Lower leg skin (tissue), 4 donors: Measurements from ENCODE around the gene SLC25A11. TPM values are rescaled to one million over a fixed set of nuclear protein-coding genes. Genes with fewer than 3 reads are reported as not detected.
A peak's percentile ranks its signal among the peaks of the same experiment; 100 is the strongest.
"Not testable (repeated sequence)": the region's sequence is repeated elsewhere in the genome, so short reads cannot be mapped to it uniquely, and the experiment has no call there.

Experiments used
- DNase-seq, 2 donors: peaks; one replicate each; pipeline ENCODE4 v3.0.0-alpha.2; 2019; ENCODE audit warnings: low spot score in 2 of 2
- H3K4me3 ChIP-seq: fragments of 200-600 bp; sonication (generic); 2 replicates; pipeline ENCODE4 v1.5.1; 2017; ENCODE audit warnings: mild to moderate bottlenecking, low read depth; ENCODE audit not compliant: poor library complexity, severe bottlenecking
- CTCF ChIP-seq, 3 donors: fragments of 450-650 bp; IDR thresholded peaks; one replicate each; pipeline ENCODE4 v1.5.1; 2016; ENCODE audit warnings: antibody characterized with exemption in 3 of 3, mild to moderate bottlenecking in 3 of 3, moderate library complexity in 2 of 3
- POLR2A ChIP-seq, 2 donors: fragments of 450-650 bp; IDR thresholded peaks; one replicate each; pipeline ENCODE4 v1.6.1; 2016 to 2017; ENCODE audit warnings: antibody characterized with exemption in 2 of 2, mild to moderate bottlenecking in 1 of 2, moderate library complexity in 1 of 2
- WGBS, 2 donors: methylation state at CpG; one replicate each; pipeline ENCODE4 v1.1.5; 2018; 5-methylcytosine and 5-hydroxymethylcytosine counted together
- intact Hi-C: fragments of 100-400 bp; cut with DNase I; formaldehyde crosslinking; loops from one replicate; pipeline ENCODE4 v1.15.0; 2023; ENCODE audit warnings: low total_unique reads
- total RNA-seq, 4 donors: library from RNA; depleted of rRNA; stranded (reverse); fragments of >200 nt; gene quantifications; one replicate each; pipeline ENCODE4 v1.1.0, GENCODE V29; 2016

Gene SLC25A11
- total RNA-seq, 4 donors from 2014 or later: 35.5 to 87.7 (median 59.2) TPM

DNA sequence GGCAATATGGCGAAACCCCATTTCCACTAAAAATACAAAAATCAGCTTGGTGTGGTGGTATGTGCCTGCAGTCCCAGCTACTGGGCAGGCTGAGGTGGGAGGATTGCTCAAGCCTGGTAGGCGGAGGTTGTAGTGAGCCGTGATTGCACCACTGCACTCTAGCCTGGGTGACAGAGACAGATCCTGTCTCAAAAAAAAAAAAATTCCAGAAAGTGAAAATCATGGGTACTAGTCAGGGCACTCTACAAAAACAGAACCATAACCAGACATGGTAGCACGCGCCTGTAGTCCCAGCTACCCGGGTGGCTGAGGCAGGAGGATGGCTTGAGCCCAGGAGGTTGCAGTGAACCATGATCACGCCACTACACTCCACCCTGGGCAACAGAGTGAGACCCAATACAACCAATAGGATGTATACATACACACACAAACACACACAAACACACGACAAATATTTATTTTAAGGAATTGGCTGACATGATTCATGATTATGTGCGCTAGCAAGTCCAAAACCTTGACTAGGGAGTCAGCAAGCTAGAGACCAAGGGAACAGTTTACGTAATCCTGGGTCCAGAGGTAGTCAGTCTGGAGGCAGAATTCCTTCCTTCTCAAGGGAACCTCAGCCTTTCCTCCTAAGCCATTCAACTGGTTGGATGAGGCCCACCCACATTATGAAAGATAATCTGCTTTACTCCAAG is 19.3 kb downstream of the SLC25A11 start:
- 69 to 79% methylated on average over 10 of the region's 10 CpGs for WGBS, 2 donors
- TF ChIP-seq CTCF (IDR thresholded peaks at IDR 0.05) (no peak), POLR2A (IDR thresholded peaks at IDR 0.05) (no peak)
- H3K4me3 ChIP-seq: no peak overlapping the region
- DNase-seq: no peak
- intact Hi-C loops: no loop called here

GRCh38 chr17:4919511-4920047 is 20.3 kb downstream of the SLC25A11 start:
- no peak for DNase-seq
- WGBS, 2 donors: 60 to 62% methylated on average over 8 of the region's 8 CpGs
- H3K4me3 ChIP-seq: no peak overlapping the region
- intact Hi-C loops: no loop called here
- no peak for TF ChIP-seq CTCF (IDR thresholded peaks at IDR 0.05)
- no peak for TF ChIP-seq POLR2A (IDR thresholded peaks at IDR 0.05)

GRCh38 chr17:4914551-4914950 is 25.3 kb downstream of the SLC25A11 start:
- 93% methylated on average over 4 of the region's 4 CpGs for WGBS, 2 donors
- DNase-seq, H3K4me3 ChIP-seq, intact Hi-C loops: not testable (repeated sequence)

- TF ChIP-seq POLR2A (IDR thresholded peaks at IDR 0.05): no peak
- no peak for TF ChIP-seq CTCF (IDR thresholded peaks at IDR 0.05)
- no peak for DNase-seq
- intact Hi-C loops: no loop called here
- no peak overlapping the region for H3K4me3 ChIP-seq
- WGBS, 2 donors: 72 to 86% methylated on average over 1 of the region's 1 CpG
These were observed 25.9 kb downstream of the SLC25A11 start for GRCh38 chr17:4913994-4914393.

GRCh38 chr17:4908711-4909496 is 30.9 kb downstream of the SLC25A11 start:
- no peak overlapping the region for H3K4me3 ChIP-seq
- WGBS, 2 donors: 11 to 13% methylated on average over 12 to 19 of the region's 20 CpGs
- peak in 1 of 3 donors; percentile 32 for TF ChIP-seq CTCF (IDR thresholded peaks at IDR 0.05)
- TF ChIP-seq POLR2A (IDR thresholded peaks at IDR 0.05): no peak
- intact Hi-C loops: loop anchor here (5.0 kb wide), 1 partner anchor 88 kb away; the partner anchor contains the start of genes INCA1 and KIF1C
- DNase-seq: peak; percentile 92 to 97

DNA sequence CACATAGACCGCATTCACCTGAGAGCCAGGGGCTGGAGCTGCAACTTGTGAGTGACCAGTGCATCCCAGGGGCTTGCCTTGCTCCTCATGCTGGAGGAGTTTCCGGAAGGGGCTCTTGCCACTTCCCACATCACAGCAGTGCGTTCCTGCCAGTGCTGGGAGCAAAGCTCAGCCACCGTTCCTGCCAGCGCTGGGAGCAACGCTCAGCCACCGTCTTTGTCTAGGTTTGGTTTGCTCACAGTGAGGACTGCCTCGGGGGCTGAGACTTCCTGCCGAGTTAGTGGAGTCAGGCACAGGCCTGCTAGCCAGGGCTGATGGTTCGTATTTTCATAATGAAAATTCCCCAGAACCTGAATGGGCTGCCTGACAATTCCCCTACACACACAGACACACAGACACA is 31.5 kb downstream of the SLC25A11 start:
- H3K4me3 ChIP-seq: no peak overlapping the region
- WGBS, 2 donors: 19 to 40% methylated on average over 10 of the region's 10 CpGs
- DNase-seq: no peak
- TF ChIP-seq CTCF (IDR thresholded peaks at IDR 0.05) (no peak), POLR2A (IDR thresholded peaks at IDR 0.05) (no peak)
- intact Hi-C loops: loop anchor here (5.0 kb wide), 1 partner anchor 89 kb away; the partner anchor contains the start of genes INCA1 and KIF1C

GRCh38 chr17:4906642-4907041 is 33.2 kb downstream of the SLC25A11 start:
- intact Hi-C loops: loop anchor here (5.0 kb wide), 1 partner anchor 91 kb away; the partner anchor contains the start of genes INCA1 and KIF1C
- H3K4me3 ChIP-seq, DNase-seq: not testable (repeated sequence)
